Measurements from ENCODE around the gene SLX4IP. TPM values are rescaled to one million over a fixed set of nuclear protein-coding genes. Genes with fewer than 3 reads are reported as not detected.

Gene SLX4IP
- total and polyA plus RNA-seq, 2 of the 13 experiments (the other 11 are each of a cell fraction or from before 2014, with no cell fraction given): 3.6 to 7.3 TPM

DNA sequence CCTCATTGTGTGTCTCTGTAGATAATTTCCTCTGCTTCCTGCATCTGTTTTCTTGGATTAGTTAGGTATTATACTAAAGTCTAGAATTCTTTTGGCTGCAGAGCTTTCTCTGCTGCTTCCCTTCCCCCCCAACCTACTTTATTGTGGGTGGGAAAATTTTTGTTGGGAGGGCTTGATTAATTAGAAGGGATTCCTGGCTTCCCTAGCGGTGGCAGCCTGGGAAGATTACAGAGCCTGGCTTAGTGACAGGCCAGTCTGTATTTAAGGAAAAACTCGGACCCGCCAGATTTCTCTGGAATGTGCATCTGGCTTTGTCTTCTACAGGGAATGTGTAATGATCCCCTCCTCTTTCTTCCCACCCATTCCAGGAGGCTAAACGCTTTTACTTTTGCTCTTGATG lies 31.2 kb downstream of the SLX4IP start (continued):
- TF ChIP-seq ETV6 (CRISPR knock-in tag; conservative IDR thresholded peaks at IDR 0.05): no peak

DNA sequence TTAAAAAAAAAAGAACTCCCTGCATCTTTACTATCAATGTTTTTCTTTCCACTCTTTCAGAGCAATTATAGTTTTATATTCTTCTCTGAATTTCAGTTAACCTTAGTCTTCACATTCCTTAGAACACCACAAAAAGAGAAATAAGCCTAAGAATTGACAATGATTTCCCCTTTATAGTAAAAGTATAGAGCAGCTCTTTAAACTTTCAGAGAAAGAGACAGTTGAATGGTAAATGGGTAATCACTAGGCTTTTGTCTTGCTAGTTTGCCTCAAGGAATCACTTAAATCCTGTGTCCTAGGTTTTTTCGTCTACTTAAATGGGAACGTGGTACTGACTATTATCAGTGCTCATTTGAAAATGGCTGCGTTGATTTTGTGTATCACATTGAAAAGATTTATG lies 31.8 kb downstream of the SLX4IP start:
- Histone ChIP-seq H4K20me1 (ENCODE audit: insufficient read depth, low read length) (no peaks in the 10 kb centered on the region), H3K9me3 (ENCODE audit: low read length) (peaks cover 11% of the 10 kb centered on the region), H3K4me1 (ENCODE audit: insufficient read depth, low read length) (peaks cover 43% of the 10 kb centered on the region), H2AFZ (ENCODE audit: low read length) (no peak overlapping the region), H3K27me3 (ENCODE audit: control insufficient read depth in 1 of 2, insufficient read depth in 2 of 2, low read length in 2 of 2) (no peaks in the 10 kb centered on the region), H3K27ac (ENCODE audit: extremely low read length, insufficient read depth, low read length) (no peak overlapping the region), H3K4me3 (replicated peaks in 1 of 3; ENCODE audit: insufficient read depth in 1 of 3, low read depth in 2 of 3, low read length in 3 of 3) (no peak overlapping the region), H3K79me2 (ENCODE audit: insufficient read depth, low read length) (peaks cover 3% of the 10 kb centered on the region), H3K9ac (ENCODE audit: insufficient read depth, low read depth, low read length) (no peak overlapping the region), H3K4me2 (ENCODE audit: low read depth, low read length) (no peak overlapping the region), H3K36me3 (replicated peaks in 1 of 2; ENCODE audit: control insufficient read depth in 1 of 2, insufficient read depth in 2 of 2, low read length in 2 of 2) (no peaks in the 10 kb centered on the region; a peak in 1 of 5 replicates)
- DNase-seq (ENCODE audit: low spot score) (no peak), FAIRE-seq (no peak), ATAC-seq (no peak)
- ChIA-PET CTCF (ENCODE audit: low intra/inter-chr PET ratio, low total read pairs) (no interaction called here), POLR2A (no interaction called here)
- 97% methylated on average over 3 of the region's 3 CpGs for whole genome bisulfite sequencing (ENCODE audit: low lambda C conversion rate)
- in situ Hi-C loops (cut with HindIII; ENCODE audit: extremely low pct_ligation_motif_present, low pct_unique_long_range_greater_than_20kb) (loop anchor here (5.0 kb wide), 1 partner anchor 70 kb away; no protein-coding TSS in a partner anchor), intact Hi-C loops (cut with micrococcal nuclease; ENCODE audit: unreplicated experiment) (loop anchor here (5.0 to 10.0 kb wide), 4 partner anchors 198 to 1075 kb away; no protein-coding TSS in a partner anchor)
- BruUV-seq (replicated peaks): no TSS peak
- no peak for TF ChIP-seq ZNF367 (CRISPR knock-in tag; IDR thresholded peaks at IDR 0.05; ENCODE audit: borderline replicate concordance)
- TF ChIP-seq MEIS1 (CRISPR knock-in tag; IDR thresholded peaks at IDR 0.05; ENCODE audit: borderline replicate concordance): no peak
- TF ChIP-seq SPEN (CRISPR knock-in tag; IDR thresholded peaks at IDR 0.05; ENCODE audit: low read depth): no peak
- TF ChIP-seq, protein P1, sequence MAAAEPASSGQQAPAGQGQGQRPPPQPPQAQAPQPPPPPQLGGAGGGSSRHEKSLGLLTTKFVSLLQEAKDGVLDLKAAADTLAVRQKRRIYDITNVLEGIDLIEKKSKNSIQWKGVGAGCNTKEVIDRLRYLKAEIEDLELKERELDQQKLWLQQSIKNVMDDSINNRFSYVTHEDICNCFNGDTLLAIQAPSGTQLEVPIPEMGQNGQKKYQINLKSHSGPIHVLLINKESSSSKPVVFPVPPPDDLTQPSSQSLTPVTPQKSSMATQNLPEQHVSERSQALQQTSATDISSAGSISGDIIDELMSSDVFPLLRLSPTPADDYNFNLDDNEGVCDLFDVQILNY (CRISPR knock-in tag; conservative IDR thresholded peaks at IDR 0.05): no peak
- no peak for TF ChIP-seq ZNF644 (CRISPR knock-in tag; IDR thresholded peaks at IDR 0.05; ENCODE audit: low read depth)
- TF ChIP-seq, protein P2, sequence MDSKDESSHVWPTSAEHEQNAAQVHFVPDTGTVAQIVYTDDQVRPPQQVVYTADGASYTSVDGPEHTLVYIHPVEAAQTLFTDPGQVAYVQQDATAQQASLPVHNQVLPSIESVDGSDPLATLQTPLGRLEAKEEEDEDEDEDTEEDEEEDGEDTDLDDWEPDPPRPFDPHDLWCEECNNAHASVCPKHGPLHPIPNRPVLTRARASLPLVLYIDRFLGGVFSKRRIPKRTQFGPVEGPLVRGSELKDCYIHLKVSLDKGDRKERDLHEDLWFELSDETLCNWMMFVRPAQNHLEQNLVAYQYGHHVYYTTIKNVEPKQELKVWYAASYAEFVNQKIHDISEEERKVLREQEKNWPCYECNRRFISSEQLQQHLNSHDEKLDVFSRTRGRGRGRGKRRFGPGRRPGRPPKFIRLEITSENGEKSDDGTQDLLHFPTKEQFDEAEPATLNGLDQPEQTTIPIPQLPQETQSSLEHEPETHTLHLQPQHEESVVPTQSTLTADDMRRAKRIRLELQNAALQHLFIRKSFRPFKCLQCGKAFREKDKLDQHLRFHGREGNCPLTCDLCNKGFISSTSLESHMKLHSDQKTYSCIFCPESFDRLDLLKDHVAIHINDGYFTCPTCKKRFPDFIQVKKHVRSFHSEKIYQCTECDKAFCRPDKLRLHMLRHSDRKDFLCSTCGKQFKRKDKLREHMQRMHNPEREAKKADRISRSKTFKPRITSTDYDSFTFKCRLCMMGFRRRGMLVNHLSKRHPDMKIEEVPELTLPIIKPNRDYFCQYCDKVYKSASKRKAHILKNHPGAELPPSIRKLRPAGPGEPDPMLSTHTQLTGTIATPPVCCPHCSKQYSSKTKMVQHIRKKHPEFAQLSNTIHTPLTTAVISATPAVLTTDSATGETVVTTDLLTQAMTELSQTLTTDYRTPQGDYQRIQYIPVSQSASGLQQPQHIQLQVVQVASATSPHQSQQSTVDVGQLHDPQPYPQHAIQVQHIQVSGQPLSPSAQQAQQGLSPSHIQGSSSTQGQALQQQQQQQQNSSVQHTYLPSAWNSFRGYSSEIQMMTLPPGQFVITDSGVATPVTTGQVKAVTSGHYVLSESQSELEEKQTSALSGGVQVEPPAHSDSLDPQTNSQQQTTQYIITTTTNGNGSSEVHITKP (CRISPR knock-in tag; IDR thresholded peaks at IDR 0.05; ENCODE audit: low read depth): no peak
- TF ChIP-seq, protein P3, sequence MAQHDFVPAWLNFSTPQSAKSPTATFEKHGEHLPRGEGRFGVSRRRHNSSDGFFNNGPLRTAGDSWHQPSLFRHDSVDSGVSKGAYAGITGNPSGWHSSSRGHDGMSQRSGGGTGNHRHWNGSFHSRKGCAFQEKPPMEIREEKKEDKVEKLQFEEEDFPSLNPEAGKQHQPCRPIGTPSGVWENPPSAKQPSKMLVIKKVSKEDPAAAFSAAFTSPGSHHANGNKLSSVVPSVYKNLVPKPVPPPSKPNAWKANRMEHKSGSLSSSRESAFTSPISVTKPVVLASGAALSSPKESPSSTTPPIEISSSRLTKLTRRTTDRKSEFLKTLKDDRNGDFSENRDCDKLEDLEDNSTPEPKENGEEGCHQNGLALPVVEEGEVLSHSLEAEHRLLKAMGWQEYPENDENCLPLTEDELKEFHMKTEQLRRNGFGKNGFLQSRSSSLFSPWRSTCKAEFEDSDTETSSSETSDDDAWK (CRISPR knock-in tag; IDR thresholded peaks at IDR 0.05): no peak
- TF ChIP-seq, protein P4, sequence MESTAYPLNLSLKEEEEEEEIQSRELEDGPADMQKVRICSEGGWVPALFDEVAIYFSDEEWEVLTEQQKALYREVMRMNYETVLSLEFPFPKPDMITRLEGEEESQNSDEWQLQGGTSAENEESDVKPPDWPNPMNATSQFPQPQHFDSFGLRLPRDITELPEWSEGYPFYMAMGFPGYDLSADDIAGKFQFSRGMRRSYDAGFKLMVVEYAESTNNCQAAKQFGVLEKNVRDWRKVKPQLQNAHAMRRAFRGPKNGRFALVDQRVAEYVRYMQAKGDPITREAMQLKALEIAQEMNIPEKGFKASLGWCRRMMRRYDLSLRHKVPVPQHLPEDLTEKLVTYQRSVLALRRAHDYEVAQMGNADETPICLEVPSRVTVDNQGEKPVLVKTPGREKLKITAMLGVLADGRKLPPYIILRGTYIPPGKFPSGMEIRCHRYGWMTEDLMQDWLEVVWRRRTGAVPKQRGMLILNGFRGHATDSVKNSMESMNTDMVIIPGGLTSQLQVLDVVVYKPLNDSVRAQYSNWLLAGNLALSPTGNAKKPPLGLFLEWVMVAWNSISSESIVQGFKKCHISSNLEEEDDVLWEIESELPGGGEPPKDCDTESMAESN (CRISPR knock-in tag; conservative IDR thresholded peaks at IDR 0.05): no peak
- TF ChIP-seq, protein P5, sequence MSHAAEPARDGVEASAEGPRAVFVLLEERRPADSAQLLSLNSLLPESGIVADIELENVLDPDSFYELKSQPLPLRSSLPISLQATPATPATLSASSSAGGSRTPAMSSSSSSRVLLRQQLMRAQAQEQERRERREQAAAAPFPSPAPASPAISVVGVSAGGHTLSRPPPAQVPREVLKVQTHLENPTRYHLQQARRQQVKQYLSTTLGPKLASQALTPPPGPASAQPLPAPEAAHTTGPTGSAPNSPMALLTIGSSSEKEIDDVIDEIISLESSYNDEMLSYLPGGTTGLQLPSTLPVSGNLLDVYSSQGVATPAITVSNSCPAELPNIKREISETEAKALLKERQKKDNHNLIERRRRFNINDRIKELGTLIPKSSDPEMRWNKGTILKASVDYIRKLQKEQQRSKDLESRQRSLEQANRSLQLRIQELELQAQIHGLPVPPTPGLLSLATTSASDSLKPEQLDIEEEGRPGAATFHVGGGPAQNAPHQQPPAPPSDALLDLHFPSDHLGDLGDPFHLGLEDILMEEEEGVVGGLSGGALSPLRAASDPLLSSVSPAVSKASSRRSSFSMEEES (CRISPR knock-in tag; IDR thresholded peaks at IDR 0.05): no peak
- no peak for TF ChIP-seq HOXA9 (CRISPR knock-in tag; IDR thresholded peaks at IDR 0.05; ENCODE audit: borderline replicate concordance)
